T-helper 9 cell (primary cell): ENCODE measurements around the gene NTN1.

ENCODE experiments used
- DNase-seq: peaks from one replicate; pipeline ENCODE4 v3.0.0-alpha.2; 2020

Gene NTN1

GRCh38 chr17:9286434-9286833, 265.1 kb downstream of the NTN1 start:
- no peak for DNase-seq

DNA sequence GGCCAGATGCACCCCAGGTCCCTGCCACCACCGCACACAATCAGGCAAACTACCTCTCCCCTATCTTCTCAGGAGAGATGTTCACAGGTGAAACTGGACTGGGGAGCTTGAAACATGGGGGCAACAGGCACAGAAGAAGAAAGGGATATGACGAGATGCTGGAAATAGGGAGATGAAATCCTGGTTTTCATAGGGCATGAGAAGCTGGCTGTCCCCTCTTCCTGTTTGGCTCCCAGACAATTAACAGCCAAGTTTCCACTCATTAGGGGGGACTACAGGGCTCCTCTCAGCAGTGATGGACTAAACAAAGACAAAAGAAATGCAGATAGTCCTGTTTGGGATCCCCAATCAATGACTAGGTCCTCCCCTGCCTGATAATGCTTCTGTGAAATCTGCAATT, 266.0 kb downstream of the NTN1 start:
- DNase-seq: no peak

- no peak for DNase-seq
Observed at GRCh38 chr17:9290226-9290613, 268.9 kb downstream of the NTN1 start.

- DNase-seq: peak; percentile 2
Observed at GRCh38 chr17:9291912-9292560, 270.7 kb downstream of the NTN1 start.

DNA sequence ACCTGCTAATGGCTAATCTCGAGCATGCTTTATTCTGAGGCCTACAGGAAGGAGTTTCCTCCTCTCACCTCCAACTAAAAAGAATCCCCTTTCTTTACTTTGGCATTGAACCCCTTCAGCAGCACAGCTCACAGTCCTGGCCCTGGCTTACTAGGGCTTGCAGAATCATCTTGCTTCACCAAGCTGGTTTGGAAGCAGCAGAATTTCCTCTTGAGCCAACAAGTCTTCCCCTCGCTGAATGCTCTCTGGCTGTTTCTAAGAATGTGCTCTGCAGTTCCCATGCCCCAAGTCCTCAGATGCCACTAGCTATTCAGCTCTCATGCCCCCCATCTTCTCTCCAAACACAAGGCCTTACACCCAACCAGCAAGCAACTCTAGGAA, 271.2 kb downstream of the NTN1 start:
- no peak for DNase-seq
